Retinal pigment epithelial cell (primary cell): ENCODE data around the gene STIM2.

ENCODE experiments used
- DNase-seq: peaks from one replicate; pipeline ENCODE4 v3.0.0-alpha.2; 2010; ENCODE audit warnings: low read depth
- H3K4me3 ChIP-seq: 2 replicates; pipeline ENCODE4 v1.5.1; 2011; ENCODE audit warnings: mild to moderate bottlenecking, low read length, control low read depth, moderate library complexity
- CTCF ChIP-seq: conservative IDR thresholded peaks from 2 replicates; pipeline ENCODE4 v1.5.1; 2011; ENCODE audit warnings: low read depth, low read length, control low read depth, inconsistent platforms

Gene STIM2

DNA sequence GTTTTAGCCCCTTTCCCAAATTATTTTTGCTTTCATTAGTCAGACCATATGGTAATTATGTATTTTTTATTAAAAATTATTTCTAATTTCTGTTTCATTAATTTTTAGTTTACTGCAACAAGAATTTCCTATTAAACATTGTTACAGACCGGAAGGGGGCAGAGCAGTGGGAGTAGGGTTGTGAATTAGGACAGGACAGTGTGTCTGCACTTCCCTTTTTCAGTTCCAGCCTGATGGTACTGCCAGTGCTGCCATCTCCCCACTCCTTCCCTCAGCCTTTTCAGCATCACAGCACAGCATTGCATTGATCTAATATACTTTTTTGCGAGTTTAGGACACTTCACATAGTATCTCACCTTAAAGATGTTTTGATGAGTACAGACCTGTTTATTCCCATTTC is 76.5 kb downstream of the STIM2 start:
- no peak overlapping the region for H3K4me3 ChIP-seq
- TF ChIP-seq CTCF = no peak
- DNase-seq = no peak

GRCh38 chr4:26937567-26937966 is 76.9 kb downstream of the STIM2 start:
- no peak overlapping the region for H3K4me3 ChIP-seq
- no peak for DNase-seq
- no peak for TF ChIP-seq CTCF

DNA sequence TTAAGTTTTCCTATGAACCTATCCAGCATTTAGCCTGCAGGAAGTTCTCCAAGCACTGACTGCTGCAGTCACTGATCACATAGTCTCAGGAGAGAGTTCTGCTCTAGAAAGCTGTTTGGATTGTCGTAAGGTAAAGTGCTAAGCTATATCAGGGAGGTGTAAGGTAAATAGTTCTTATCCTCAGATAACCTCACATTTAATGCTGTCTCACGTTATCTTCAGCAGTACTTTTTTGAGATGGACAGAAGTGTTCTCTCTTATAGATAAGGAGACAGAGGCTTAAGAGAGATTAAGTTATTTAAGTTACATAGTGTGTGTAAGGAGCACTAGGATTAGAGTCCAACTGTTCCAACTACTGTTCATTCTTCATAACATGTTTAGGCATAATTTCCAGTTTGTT is 77.9 kb downstream of the STIM2 start:
- no peak for TF ChIP-seq CTCF
- no peak overlapping the region for H3K4me3 ChIP-seq
- no peak for DNase-seq

- no peak overlapping the region for H3K4me3 ChIP-seq
- DNase-seq = no peak
- no peak for TF ChIP-seq CTCF
These were observed 81.3 kb downstream of the STIM2 start for GRCh38 chr4:26941951-26942350.

GRCh38 chr4:26942871-26943270 is 82.2 kb downstream of the STIM2 start:
- DNase-seq = no peak
- no peak for TF ChIP-seq CTCF
- H3K4me3 ChIP-seq = no peak overlapping the region

- DNase-seq = no peak
- TF ChIP-seq CTCF = no peak
- no peak overlapping the region for H3K4me3 ChIP-seq
These were observed 82.8 kb downstream of the STIM2 start for GRCh38 chr4:26943391-26943790.

DNA sequence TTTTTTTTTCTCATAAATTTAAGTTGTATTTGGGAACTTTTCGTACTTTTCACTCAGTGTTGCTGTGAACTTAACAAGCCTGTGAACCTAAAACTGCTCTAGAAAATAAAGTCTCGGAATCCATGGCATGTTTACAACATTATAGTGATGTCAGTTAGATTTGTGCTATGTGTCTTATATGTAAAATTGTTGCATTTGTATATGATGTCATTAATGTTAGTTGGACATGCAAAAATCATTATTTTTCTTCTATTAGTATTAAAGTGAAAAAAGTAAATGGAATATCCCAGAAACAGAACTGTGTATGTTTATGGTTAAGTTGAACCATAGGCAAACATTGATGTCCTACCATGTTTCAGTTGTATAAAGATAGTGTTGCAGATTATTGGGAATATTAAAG is 85.2 kb downstream of the STIM2 start:
- DNase-seq = no peak
- no peak for TF ChIP-seq CTCF
- no peak overlapping the region for H3K4me3 ChIP-seq
